ENCODE measurements around the gene AQP1.

The AQP1 gene

DNA sequence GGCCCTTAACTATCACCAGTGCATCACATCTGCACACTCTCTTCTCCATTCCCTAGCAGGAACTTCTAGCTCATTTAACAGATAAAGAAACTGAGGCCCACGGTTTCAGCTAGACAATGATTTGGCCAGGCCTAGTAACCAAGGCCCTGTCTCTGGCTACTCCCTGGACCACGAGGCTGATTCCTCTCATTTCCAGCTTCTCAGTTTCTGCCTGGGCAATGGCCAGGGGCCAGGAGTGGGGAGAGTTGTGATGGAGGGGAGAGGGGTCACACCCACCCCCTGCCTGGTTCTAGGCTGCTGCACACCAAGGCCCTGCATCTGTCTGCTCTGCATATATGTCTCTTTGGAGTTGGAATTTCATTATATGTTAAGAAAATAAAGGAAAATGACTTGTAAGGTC lies 13.5 kb downstream of the AQP1 start:
- peaks cover 0 to 23% (median 21%) of the 10 kb centered on the region in 4 donors for H3K4me1 ChIP-seq
- H3K4me3 ChIP-seq: no peak overlapping the region
- H3K27ac ChIP-seq: no peak overlapping the region
- peaks cover 0 to 7% (median 0%) of the 10 kb centered on the region in 3 donors for H3K9me3 ChIP-seq
- peak in 1 of 2 donors; percentile 48 for DNase-seq
- H3K27me3 ChIP-seq: no peaks in the 10 kb centered on the region
- H3K36me3 ChIP-seq: peaks cover 44 to 64% (median 62%) of the 10 kb centered on the region in 3 donors
- intact Hi-C loops (cut with DNase I; ENCODE audit: low total_unique reads): no loop called here
- TF ChIP-seq, protein P1, sequence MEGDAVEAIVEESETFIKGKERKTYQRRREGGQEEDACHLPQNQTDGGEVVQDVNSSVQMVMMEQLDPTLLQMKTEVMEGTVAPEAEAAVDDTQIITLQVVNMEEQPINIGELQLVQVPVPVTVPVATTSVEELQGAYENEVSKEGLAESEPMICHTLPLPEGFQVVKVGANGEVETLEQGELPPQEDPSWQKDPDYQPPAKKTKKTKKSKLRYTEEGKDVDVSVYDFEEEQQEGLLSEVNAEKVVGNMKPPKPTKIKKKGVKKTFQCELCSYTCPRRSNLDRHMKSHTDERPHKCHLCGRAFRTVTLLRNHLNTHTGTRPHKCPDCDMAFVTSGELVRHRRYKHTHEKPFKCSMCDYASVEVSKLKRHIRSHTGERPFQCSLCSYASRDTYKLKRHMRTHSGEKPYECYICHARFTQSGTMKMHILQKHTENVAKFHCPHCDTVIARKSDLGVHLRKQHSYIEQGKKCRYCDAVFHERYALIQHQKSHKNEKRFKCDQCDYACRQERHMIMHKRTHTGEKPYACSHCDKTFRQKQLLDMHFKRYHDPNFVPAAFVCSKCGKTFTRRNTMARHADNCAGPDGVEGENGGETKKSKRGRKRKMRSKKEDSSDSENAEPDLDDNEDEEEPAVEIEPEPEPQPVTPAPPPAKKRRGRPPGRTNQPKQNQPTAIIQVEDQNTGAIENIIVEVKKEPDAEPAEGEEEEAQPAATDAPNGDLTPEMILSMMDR (IDR thresholded peaks at IDR 0.05): no peak

DNA sequence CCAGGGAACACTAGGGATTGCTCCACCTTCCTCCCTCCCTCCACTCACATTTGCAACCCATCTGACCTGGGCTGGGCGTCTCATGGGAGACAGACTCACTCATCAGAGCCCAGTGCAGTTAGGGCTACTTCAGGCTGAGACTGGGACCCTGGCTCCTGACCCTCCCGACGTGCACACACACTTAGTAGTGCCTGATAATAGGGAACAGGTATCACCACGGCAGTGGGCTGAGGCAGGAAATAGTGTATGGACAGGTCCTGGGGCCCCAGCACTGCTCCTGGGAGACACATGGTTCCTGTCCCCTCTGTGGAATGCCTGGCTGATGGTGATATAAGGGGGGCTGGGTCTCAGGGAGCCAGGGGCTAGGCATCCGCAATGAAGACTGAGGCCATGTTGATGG lies 14.3 kb downstream of the AQP1 start:
- Histone ChIP-seq H3K4me1 (peaks cover 0 to 15% (median 13%) of the 10 kb centered on the region in 4 donors), H3K27ac (no peak overlapping the region), H3K4me3 (no peak overlapping the region), H3K9me3 (peaks cover 0 to 7% (median 0%) of the 10 kb centered on the region in 3 donors), H3K27me3 (no peaks in the 10 kb centered on the region), H3K36me3 (peaks cover 44 to 64% (median 62%) of the 10 kb centered on the region in 3 donors)
- TF ChIP-seq, protein P1 (IDR thresholded peaks at IDR 0.05): no peak
- peak; percentile 18 to 48 for DNase-seq
- intact Hi-C loops (cut with DNase I; ENCODE audit: low total_unique reads): no loop called here

DNA sequence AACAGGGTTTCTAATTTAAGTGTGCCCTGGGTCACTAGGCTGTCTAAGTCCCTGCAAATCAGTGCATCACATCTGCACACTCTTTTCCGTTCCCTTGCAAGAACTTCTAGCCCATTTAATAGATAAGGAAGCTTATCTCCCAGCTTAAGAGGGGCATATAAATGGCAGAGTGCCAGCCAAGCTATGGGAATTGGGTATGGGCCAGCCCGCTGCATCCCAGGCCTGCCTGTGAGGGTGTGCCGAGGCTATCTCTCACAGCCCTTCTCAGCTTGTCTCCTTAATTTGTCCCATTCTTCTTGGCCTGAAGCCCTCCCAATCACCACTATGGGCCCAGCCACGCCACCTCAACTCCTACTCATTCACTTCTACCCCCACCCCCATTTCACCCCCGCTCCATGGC lies 14.7 kb downstream of the AQP1 start:
- Histone ChIP-seq H3K4me1 (peaks cover 0 to 11% (median 10%) of the 10 kb centered on the region in 4 donors), H3K9me3 (peaks cover 0 to 7% (median 0%) of the 10 kb centered on the region in 3 donors), H3K36me3 (peaks cover 44 to 64% (median 62%) of the 10 kb centered on the region in 3 donors), H3K27ac (no peak overlapping the region), H3K27me3 (no peaks in the 10 kb centered on the region), H3K4me3 (no peak overlapping the region)
- peak; percentile 19 to 54 for DNase-seq
- TF ChIP-seq, protein P1 (IDR thresholded peaks at IDR 0.05): no peak
- intact Hi-C loops (cut with DNase I; ENCODE audit: low total_unique reads): no loop called here

DNA sequence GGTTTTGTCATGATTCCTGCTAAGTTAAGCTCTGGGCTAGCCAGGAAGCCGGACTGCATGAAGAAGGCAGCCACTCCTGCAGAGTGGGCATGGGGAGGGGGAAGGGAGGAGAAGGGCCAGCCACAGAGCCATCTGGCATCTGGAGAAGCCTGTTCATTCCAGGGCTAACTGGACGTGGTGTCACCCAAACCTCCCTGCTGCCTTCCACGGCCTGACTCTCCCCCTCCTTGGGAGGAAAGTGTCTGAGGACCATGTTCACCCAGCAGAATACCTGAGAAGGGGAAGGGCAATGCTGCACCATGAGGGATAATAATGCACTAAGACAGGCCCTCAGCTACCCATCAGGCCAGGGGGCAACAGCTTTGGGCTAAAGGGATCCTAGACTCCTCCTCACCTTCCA lies 15.4 kb downstream of the AQP1 start:
- TF ChIP-seq, protein P1 (IDR thresholded peaks at IDR 0.05): no peak
- H3K27me3 ChIP-seq: no peaks in the 10 kb centered on the region
- H3K4me3 ChIP-seq: no peak overlapping the region
- peaks cover 0 to 4% (median 3%) of the 10 kb centered on the region in 4 donors for H3K4me1 ChIP-seq
- peaks cover 0 to 7% (median 0%) of the 10 kb centered on the region in 3 donors for H3K9me3 ChIP-seq
- intact Hi-C loops (cut with DNase I; ENCODE audit: low total_unique reads): no loop called here
- DNase-seq: no peak
- H3K36me3 ChIP-seq: peaks cover 44 to 62% (median 56%) of the 10 kb centered on the region in 3 donors
- no peak overlapping the region for H3K27ac ChIP-seq

DNA sequence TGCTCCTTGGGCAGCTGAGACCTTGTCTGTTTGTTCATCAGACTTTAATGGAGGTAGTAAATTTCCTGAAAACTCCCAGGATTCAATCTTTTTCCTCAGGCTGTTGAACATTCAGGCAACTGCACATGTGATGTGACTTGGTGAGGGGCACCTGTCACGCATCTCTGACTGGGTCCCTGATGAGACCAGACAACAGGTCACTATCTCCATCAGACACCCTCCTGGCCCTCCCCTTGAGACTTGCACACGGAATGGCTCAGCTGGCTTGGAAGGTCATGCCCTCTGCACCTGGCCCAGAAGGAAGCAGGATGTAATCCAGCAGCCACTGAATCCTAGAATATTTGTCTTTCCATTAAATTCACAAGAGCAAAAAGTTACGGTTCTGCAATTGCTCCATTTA lies 15.9 kb downstream of the AQP1 start:
- no peaks in the 10 kb centered on the region for H3K27me3 ChIP-seq
- TF ChIP-seq, protein P1 (IDR thresholded peaks at IDR 0.05): no peak
- intact Hi-C loops (cut with DNase I; ENCODE audit: low total_unique reads): no loop called here
- peak in 1 of 2 donors; percentile 28 for DNase-seq
- peaks cover 0 to 7% (median 0%) of the 10 kb centered on the region in 3 donors for H3K9me3 ChIP-seq
- H3K4me1 ChIP-seq: no peaks in the 10 kb centered on the region
- no peak overlapping the region for H3K4me3 ChIP-seq
- no peak overlapping the region for H3K27ac ChIP-seq
- peaks cover 41 to 57% (median 51%) of the 10 kb centered on the region in 3 donors for H3K36me3 ChIP-seq
